ENCODE results near the gene PREX1.

Gene PREX1

DNA sequence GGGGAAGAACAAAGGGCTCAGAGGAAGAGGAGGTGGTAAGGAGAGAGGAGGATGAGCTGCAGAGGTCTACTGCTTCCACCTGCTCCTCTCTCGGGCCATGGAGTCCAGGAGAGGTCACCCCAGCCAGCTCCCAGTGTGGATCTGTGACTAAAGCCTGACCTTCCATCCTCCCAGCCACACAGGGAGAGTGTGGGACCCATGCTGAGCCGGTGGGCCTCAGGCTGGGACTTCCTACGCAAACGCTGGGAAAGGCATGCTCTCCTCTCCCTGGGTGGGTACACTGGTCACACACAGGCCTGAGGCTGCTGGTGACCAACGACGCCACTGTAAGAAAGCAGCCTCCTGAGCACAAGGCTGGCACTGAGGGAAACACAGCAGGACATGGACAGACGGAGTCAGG lies 111.3 kb downstream of the PREX1 start:
- no peak for DNase-seq

DNA sequence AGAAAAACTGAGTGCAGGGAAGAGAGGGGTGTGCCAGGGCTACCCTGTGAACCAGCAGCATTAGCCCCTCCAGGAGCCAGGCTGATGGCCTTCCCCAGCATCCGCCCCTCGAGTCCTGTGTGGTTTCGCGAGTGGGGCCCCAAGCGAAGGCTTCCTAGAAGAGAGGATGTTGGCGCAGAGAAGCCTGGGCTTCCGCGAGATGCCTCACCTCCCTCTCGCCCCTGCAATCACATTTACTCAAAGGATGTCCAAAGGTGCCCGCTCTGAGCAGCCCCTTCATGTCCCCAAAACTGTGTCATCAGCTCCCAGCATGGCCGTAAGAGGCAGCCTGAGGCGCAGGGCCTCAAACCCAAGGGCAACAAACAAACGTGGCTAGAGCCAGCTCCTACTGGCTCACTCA lies 111.7 kb downstream of the PREX1 start:
- peak; percentile 32 to 40 for DNase-seq

DNA sequence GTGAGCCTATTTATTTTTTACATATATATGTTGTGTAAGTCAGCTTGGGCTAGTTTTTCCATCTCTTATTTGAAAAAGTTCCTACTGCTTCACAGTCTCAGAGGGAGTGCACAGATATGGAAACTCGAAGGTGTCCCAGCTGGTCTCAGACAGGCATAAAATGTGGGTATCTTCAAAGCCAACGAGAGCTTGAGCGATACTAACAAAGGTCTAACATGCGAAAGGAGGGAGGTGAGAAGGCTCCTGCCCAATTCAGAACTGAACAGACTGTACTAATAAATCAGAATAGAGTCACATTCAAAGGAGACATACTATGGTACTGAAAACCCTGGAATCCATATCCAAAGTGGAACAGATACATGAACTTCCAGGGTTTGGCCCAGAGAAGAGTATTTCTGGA lies 113.0 kb downstream of the PREX1 start:
- DNase-seq: no peak

DNA sequence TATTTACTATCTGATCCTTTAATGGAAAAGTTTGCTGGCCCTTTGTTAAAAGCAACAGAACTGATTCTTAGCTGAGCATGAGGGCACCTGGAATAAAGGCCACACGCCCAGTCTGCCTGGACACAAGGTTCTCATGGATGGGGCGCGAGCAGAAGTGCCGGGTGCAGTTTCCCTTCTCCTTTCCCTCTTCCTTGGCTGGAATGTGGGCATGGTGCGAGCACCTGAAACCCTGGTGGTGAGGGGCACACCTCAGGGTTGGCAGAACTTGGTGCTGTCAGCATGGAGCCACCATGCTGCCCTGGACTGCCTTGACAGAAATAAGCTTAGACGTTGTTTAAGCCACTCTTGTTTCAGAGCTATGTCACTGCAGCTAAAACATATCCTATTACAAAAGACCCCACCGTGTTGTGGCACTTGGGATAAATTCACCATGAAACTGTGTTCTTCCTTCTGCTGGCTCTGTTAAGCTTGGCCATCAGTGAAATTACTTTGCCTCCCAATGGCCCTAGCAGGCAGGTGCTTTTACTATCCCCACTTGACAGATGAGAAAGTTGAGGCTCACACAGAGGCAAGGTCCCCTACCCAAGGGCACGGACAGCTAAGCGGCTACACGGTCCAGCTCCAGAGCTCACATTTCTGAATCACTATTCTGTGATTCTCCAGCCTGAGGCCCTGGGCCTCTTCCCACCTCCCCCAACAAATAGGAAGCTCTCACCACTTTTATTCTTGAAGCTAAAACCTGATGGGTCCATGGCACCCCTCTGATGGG lies 115.9 kb downstream of the PREX1 start:
- no peak for DNase-seq

DNA sequence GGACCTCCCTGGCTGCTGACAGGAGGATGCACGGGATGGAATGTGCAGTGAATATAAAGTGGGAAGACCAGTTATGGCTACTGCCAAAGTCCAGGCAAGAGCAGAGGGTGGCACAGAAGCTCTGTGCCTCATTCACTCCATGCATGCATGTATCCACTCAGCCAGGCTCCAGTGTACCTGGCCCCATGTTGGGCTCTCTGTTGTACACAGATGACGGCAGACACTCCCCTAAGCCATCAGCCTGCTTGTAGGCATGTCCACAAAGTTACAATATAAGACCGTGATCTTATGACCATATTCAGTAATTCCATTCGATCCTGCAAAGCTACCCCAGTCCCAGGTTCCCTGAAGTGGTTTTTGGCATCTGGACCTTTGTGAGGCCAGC lies 116.8 kb downstream of the PREX1 start:
- no peak for DNase-seq

DNA sequence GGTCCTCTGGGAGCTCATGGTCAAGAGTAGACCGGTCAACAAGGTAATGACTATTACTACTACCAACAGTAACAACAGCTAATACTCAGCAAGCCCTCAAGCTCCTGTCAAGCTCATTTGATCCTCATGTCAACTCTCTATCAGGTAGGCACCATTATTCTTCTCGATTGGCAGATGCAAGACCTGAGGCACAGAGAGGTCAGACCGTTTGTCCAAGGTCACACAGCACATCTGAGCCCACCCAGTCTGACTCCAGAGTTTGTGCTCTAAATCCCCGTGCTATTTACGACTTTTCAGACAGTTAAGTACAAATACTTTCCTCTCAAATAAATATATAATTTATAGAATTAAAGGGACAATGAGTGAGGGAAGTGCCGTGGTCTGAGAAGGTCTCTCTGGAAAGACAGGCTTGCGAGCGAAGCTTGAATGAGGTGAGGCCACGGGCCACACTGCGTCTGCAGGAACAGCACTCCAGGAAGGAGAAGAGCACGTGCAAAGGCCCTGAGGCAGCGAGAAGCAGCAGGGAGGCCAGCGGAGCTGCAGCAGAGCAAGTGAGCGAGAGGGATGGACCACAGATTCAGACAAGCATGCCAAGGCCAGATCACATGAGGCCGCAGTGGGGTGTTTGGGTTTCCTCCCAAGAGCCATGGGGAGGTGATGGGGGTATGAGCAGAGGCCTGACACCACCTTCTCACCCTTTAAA lies 117.3 kb downstream of the PREX1 start:
- DNase-seq: no peak

DNA sequence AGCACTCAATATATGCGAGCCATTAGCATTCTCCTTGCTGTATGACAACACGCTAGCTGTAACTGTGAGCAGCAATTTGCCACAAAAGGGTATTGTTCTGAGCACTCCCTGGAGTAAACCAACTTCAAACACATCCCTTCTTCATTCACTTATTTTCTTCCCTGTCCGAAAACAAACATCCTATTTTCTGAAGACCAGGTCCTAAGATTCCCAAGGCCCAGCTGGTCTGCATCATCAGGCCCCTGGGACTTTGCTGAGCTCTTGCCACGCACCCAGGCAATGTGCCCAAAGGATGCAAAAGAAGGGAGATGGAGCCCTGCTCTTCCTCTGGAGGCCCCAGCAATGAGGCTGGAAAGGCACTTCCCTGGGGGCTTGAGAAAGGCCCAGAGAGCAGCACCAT lies 118.1 kb downstream of the PREX1 start:
- no peak for DNase-seq

DNA sequence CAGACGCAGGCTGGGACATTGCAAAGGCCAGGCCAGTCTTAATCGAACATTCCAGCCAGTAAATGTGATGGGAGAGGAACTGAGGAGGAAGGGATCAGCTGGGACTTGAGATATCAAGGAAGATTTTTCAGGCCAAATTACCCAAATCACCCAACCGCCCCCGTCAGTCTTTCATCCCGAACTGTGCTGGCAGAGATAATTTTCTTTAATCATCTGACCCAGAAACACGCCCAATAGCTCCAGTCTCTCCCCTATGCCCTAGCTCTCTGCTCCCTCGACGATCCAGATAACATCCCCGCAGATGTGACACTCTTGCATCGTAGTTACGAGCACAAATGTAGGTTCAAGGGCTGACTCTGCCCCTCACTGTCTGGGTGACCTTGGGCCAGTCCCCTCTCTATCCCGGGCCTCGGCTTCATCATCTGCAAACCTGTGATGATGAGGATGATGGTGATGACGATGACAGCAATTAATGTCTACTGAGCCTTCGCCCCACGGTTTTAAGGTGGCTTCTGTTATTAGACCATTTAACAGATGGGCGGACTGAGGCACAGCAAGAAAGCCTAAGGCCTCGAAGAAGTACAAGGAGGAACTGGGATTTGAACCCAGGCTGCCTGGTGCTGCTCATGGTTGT lies 118.6 kb downstream of the PREX1 start:
- DNase-seq: no peak

DNA sequence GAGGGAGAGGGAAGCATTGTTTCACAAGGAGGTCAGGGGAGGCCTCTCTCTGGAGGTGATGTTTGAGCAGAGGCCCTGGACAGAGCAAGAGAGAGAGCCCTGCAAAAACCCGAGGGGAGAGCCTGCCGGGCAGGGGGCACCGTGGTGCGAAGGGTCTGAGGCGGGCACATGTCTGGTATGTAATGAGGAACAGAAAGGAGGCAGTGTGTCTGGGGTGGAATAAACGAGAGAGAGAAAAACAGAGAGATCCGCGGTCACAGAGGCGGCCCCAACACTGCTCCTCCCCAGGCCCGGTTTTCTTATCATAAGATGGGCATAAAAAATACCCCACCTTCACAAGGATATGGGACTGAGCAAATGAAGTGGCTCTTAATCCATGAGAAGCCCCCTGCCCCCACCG lies 119.2 kb downstream of the PREX1 start:
- DNase-seq: no peak

DNA sequence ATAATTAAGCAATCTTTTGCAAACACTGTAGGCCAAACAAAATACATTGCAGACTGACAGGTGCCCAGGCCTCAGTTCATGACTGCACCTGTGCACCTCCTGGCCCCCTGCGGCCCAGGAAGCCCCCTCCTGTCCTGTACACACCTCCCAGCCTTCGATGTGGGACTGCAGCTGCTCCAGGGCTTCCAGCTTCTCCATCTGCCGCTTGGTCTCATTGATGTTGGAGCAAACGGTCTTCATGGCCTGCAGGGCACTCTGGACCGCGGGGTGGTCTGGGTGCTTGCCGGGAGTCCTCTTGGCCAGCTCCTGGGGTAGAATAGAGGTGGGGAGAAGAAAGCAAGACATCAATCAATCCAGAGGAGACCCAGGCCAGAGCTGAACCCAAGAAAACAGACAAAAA lies 119.7 kb downstream of the PREX1 start:
- no peak for DNase-seq

DNA sequence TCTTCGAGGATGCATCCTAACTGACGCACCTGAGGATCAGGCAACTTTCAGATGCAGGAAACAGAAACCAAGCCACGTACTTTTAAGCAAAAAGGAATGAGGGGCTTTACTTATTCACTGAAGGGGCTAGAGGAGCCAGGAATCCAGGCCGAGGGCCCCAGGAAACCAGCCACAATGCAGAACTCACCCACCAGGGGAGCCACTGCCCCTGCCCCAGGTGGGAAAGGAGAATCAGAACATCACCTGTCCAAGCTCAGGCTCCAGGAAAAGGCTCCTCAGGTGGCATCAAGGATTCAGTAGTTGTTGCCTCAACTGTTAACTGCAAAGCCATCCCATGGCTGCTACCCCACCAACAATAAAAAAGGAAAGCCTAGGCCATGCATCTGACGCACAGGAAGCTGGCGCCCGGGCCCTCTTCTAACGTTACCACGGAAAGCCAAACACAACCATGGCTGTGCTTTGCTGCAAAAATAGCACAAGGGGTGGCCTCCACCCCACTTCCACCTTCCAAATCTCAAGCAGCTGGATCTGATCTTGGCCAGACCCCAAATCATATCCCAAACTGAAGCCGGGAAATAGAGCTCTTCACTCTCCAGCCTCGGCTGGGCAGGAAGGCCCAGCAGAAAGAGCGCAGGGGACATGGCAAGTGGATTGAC lies 121.0 kb downstream of the PREX1 start:
- DNase-seq: no peak

DNA sequence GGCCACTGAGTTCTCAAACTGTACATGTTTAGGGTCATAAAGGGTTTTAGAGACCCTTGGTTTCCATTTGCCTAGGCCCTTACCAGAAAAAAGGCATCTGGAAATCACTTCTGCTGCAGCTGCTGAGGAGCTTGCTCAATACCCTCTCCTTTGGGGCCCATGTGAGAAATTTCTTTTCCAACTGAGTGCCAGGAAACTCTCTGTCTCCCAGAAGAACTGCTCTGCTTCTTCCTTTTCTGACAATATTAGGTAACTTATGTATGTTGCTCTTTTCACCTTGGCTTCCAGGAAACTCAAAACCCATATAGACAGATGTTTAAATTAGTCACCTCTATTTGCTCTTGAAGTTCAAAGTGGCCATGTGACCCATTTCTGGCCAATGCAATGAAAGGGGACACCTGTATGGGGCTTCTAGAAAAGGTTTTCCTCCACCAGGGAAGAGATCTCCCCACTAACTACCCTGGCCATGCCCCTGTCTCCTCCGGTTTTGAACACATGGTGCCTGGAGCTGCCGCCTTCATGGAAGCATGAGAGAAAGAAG lies 121.6 kb downstream of the PREX1 start:
- DNase-seq: no peak

DNA sequence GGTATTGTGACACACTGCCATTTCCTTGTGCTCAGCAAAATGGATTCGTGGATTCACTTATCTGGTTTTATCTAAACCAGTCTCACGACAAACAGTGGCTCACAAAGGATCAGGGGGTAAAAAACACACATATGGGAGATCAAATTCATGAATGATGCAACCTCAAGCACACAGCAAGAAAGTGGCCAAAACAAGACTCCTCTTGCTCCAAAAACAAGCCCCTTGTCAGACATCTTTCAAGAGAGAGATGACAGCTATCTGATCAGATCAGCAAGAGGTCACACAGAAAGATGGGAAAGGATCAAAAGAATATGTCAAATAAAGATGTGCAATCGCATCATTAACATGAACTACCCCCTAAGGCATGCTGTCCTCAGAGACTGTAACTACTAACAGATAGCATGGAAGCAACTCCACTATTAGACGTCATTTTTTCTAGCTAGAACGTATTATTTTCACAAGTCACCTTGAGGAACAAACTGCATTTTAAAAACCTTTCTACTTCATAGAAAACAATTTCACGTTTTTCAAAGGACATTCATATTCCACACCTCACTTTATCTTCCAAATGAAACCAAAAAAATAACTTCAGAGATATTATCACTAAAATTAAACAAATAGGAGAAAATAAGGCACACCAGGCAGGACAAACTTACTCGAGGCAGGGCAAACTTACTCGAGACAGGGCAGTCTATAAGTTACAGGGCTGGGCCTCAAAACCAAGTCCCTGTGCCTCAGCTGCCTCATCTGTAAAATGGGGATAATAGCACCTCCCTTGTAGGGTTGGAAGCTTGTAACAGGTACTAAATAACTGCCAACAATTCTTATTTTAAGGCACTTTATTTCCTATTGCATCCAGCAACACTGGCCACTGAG lies 122.3 kb downstream of the PREX1 start:
- DNase-seq: no peak

DNA sequence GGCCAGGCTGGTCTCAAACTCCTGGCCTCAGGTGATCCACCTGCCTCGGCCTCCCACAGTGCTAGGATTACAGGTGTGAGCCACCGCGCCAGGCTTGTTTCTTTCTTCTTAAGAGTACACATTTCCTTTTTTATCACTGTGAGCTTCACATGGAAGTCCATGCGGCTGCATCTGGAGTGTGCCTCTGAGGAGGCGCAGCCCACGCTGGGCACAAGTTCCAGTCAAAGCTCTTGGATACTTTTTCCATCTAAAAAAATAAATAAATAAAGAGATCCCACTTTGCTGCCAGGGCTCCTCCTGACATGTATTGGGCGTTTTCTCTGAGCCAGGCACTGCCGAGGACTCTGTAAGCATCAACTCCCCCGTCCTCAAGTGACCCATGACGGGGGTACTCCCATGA lies 123.0 kb downstream of the PREX1 start:
- DNase-seq: no peak

DNA sequence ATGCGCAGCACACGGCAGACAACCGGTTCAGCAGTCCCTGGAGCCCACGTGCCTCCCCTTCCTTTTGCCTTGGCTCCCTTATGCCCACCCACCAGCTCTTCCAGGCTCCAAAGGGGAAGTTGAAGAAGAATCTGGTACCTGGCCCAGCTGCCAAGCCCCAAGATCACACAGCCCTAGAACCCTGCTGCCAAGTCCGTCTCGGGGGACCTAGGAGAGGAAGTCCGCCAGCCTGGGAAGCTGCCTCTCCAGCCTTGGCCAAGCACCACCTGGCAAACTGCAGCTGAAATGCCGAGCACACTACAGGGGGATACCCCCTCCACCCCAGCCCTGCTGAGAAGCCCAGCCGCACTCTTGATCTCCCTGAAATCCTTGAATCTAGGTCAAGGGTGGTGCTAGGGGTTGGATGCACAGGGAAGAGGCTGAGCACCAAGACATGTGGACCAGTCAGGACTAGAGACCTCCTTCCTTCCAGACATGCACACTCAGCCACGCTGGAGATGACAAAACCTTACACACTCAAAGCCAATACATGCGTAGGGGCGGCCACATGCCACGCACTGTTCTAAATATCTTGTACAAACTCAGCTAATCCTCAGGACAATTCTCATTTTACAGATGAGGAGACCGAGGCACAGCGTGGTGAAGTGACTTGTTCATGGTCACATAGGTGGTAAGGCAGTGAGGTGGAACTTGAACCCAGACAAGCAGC lies 124.1 kb downstream of the PREX1 start:
- DNase-seq: no peak

DNA sequence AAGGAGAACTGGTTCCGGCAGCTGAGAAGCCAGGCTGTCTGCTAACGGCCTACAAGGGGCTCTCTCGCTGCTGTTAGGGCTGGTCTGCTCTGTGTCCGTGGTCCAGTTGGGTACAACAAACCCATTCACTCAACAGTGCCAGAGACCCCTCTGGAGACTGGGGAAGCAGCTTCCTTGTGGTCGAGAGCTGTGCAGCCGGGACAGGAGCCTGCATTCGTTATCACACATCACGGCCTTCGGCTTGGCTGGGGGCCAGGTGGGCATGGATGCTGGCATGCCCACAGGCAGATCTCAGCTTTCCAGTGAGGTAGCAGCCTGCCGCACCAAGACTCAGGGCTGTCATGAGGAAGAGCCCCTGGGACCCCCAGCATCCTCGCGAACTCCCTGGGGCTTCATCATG lies 124.7 kb downstream of the PREX1 start:
- no peak for DNase-seq

DNA sequence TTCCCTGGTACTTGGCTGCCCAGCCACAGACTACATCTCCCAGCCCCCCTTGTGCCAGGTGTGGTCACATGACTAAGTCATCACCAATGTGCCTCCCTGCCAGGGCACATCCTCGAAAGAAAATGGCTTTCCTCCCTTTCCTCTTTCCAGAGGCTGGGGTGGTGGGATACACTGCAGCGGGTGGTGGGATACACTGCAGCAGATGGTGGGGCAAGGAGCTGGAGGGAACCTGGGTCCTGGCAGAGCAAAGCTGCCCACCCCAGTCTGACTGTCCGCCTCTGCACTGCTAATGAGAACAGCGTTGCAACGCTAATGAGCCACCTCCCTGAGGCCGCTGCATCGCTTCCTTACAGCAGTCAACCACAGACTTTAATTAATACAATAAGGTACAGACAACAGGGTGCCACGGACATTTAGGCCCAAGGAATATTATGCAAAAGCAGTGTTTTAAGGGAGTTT lies 125.3 kb downstream of the PREX1 start:
- DNase-seq: no peak

DNA sequence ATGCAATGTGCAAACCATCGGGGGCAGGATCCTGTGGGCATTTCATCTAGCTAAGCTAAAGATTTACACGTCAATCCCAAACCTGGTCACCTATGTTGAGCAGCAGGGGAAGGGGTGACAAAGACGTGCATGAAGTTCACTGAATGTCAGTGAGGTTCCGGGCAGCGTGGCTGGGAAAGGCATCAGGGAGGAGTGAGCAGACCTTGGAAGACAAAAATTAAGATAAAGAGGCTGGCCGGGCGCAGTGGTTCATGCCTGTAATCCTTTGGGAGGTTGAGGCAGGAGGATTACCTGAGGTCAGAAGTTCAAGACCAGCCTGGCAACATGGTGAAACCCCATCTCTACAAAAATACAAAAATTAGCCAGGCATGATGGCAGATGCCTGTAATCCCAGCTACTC lies 126.1 kb downstream of the PREX1 start:
- DNase-seq: no peak

DNA sequence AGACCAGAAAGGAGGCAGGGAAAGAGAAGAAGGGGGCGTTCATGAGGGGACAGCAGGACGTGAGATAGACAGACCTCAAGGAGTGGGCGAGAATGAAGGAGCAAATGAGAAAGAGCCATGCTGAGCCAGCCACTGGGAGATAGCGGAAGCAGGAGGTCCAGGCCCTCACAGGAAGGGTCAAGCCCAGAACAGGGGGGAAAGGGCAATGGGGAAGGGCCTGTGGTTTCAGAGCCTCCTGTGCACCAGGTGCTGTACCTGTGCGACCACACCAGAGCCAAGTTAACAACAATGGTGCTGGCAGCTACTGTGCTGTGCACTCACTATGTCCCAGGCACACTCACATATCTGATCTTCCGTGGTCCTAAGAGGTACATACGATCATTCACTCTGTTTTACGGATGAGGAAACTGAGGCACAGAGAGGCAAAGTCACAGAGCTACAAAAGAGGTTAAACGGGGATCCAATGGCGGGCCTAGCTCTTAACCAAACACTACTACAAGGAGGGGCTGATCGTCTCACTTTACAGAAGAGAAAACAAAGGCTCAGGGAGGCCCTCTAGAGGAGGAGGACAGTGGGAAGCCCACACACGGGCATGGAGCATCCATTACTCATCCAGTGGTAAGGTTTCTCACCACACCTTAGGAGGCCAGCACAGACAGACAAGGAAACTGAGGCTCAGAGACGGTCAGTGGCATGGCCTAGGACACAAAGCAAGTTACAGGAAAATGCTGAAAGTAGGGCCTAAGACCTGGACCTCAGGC lies 129.1 kb downstream of the PREX1 start:
- no peak for DNase-seq

DNA sequence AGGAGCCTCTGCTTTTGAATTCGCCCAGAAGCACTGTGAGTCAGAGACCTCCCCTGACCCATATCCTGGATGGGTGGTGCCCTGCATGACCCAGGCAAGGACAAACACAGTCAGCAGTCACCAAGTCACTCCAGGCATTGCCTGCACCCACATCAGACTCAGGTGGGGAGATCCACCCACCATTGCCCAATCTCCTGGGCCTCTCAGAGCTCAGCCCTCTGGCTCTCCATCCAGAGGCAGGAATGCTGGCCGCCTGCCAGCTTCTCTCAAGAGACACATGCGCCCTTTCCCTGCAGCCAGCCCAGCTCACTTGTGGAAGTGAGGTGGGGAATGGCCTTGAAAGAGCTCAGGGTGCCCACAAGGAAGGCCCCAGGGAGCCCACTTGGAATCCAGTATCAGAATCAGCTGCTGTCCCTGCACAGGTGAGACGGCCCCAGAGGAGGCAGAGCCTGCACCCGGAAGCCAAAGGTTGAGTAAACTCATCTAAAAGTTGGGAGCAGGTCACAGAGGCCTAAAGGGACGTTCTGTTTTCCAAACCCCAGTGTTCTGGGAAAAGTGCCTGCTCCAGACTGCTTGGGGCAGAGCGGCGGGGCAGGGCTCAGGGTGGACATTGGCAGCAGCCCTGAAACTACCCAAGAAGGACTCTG lies 129.8 kb downstream of the PREX1 start:
- DNase-seq: no peak
